Measurements from ENCODE around the gene KCNMA1. TPM values are rescaled to one million over a fixed set of nuclear protein-coding genes. Genes with fewer than 3 reads are reported as not detected.

The KCNMA1 gene
- total and polyA plus RNA-seq, 10 of the 15 experiments (the other 5 are each of a cell fraction or from before 2014, with no cell fraction given) = 8.5 to 77.0 (median 21.3) TPM

- TF ChIP-seq, protein P1, sequence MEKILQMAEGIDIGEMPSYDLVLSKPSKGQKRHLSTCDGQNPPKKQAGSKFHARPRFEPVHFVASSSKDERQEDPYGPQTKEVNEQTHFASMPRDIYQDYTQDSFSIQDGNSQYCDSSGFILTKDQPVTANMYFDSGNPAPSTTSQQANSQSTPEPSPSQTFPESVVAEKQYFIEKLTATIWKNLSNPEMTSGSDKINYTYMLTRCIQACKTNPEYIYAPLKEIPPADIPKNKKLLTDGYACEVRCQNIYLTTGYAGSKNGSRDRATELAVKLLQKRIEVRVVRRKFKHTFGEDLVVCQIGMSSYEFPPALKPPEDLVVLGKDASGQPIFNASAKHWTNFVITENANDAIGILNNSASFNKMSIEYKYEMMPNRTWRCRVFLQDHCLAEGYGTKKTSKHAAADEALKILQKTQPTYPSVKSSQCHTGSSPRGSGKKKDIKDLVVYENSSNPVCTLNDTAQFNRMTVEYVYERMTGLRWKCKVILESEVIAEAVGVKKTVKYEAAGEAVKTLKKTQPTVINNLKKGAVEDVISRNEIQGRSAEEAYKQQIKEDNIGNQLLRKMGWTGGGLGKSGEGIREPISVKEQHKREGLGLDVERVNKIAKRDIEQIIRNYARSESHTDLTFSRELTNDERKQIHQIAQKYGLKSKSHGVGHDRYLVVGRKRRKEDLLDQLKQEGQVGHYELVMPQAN (conservative IDR thresholded peaks at IDR 0.05) = no peak
- no peak for TF ChIP-seq IKZF1 (conservative IDR thresholded peaks at IDR 0.05)
Observed at GRCh38 chr10:77097625-77098024, 540.0 kb downstream of the KCNMA1 start (continued).

DNA sequence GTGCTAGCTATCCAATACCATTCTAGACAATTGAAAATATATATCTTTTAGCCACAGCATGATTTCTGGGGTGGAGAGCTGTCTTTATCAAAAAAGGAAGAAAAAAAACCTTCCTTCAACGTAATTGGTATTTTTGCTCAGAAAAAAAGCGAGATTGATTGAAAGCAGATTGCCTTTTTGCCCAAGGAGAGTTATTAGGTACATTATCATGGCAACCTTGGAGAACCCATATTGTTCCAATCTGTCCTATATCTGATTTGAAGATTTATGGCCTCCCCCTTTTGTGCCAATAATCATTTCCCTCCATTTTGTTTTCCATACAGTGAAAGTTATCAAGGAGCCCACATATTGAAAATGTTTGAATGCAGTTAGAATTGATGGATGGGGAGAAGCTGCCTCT is 544.5 kb downstream of the KCNMA1 start:
- no peak overlapping the region for H3K4me2 ChIP-seq (ENCODE audit: control insufficient read depth, insufficient read depth)
- FAIRE-seq = no peak
- in situ Hi-C loops (cut with MboI) = no loop called here

More for the DNA sequence above, 544.5 kb downstream of the KCNMA1 start:
- Histone ChIP-seq H3K79me2 (ENCODE audit: control insufficient read depth, insufficient read depth, low read length) (no peaks in the 10 kb centered on the region), H3K4me3 (no peak overlapping the region), H3K27ac (ENCODE audit: control insufficient read depth, insufficient read depth) (no peak overlapping the region), H4K20me1 (ENCODE audit: control insufficient read depth, insufficient read depth) (no peaks in the 10 kb centered on the region), H3K9me3 (replicated peaks; ENCODE audit: control insufficient read depth, insufficient read depth, low read length) (no peaks in the 10 kb centered on the region), H3K36me3 (ENCODE audit: control insufficient read depth in 2 of 2, insufficient read depth in 2 of 2, low read length in 1 of 2) (no peaks in the 10 kb centered on the region; a peak in 1 of 4 replicates), H3K4me1 (ENCODE audit: control insufficient read depth, insufficient read depth, low read length) (no peaks in the 10 kb centered on the region), H3K9ac (ENCODE audit: control insufficient read depth, insufficient read depth, low read length) (no peak overlapping the region), H3K27me3 (replicated peaks in 1 of 2; ENCODE audit: control insufficient read depth in 2 of 2, insufficient read depth in 2 of 2, low read length in 1 of 2) (no peaks in the 10 kb centered on the region), H2AFZ (ENCODE audit: control insufficient read depth, low read depth, low read length) (no peak overlapping the region)
- no peak for TF ChIP-seq HDAC6 (IDR thresholded peaks at IDR 0.05; ENCODE audit: unreplicated experiment)
- no peak for TF ChIP-seq ATF7 (IDR thresholded peaks at IDR 0.05; ENCODE audit: low read depth)
- 0% methylated on average over 2 of the region's 2 CpGs for WGBS (ENCODE audit: insufficient coverage, insufficient replicate concordance, low lambda C conversion rate, missing lambda C conversion rate)
- ChIA-PET CTCF (no interaction called here), POLR2A (no interaction called here), RAD21 (ENCODE audit: unreplicated experiment) (no interaction called here), SMC1A (ENCODE audit: uncharacterized antibody, unreplicated experiment) (interaction anchor here (0.9 kb wide), 1 partner anchor 64 kb away, joined by 3 read pairs; no protein-coding TSS in a partner anchor)
- intact Hi-C loops (cut with micrococcal nuclease; ENCODE audit: unreplicated experiment) = no loop called here
- BruUV-seq (replicated peaks) = no TSS peak
- DNase-seq (ENCODE audit: low read depth, low spot score) (no peak), ATAC-seq (no peak)
